IMR-90 (cell line): ENCODE data around the gene TMEM60. TPM values are rescaled to one million over a fixed set of nuclear protein-coding genes. Genes with fewer than 3 reads are reported as not detected.

ENCODE experiments used
- ATAC-seq: fragments of 200-7000 bp; cut with Tn5 transposase; 2 replicates; pipeline ENCODE4 v1.9.1; 2020; ENCODE audit warnings: low read depth, mild to moderate bottlenecking, moderate library complexity
- BruUV-seq: library from RNA; stranded (reverse); fragments of 400-500 nt; replicated peaks from 2 replicates; lab custom pipeline; 2021; lab: Mats Ljungman, UMichigan
- CTCF ChIA-PET: fragments of 300-600 bp; formaldehyde crosslinking; extraction: SDS; loops from one replicate; lab custom pipeline; 2021; ENCODE audit warnings: antibody characterized with exemption; lab: Yijun Ruan, JAX
- POLR2A ChIA-PET: fragments of 300-600 bp; sonication (Branson Sonifier 250); formaldehyde crosslinking; loops from one replicate; lab custom pipeline; 2022; ENCODE audit warnings: antibody characterized with exemption; ENCODE audit not compliant: unreplicated experiment; lab: Charles Lee
- DNase-seq: peaks from one replicate; pipeline ENCODE4 v3.0.0; 2013
- H2AFZ ChIP-seq: replicated peaks from 2 replicates; pipeline ENCODE3; 2013; ENCODE audit warnings: low read length, mild to moderate bottlenecking; ENCODE audit not compliant: poor library complexity
- H2AK5ac ChIP-seq: 2 replicates; pipeline ENCODE4 v1.6.1; 2013; ENCODE audit warnings: low read depth, low read length, inconsistent platforms
- H2AK9ac ChIP-seq: replicated peaks from 2 replicates; pipeline ENCODE3; 2013; ENCODE audit warnings: mild to moderate bottlenecking, low read depth, low read length, moderate library complexity; ENCODE audit not compliant: poor library complexity
- H2BK120ac ChIP-seq: 2 replicates; pipeline ENCODE4 v1.6.1; 2013; ENCODE audit warnings: low read depth, low read length, inconsistent platforms
- H2BK15ac ChIP-seq: 3 replicates; pipeline ENCODE4 v1.6.1; 2013; ENCODE audit warnings: low read depth, low read length, inconsistent platforms
- H2BK20ac ChIP-seq: 2 replicates; pipeline ENCODE4 v1.6.1; 2013; ENCODE audit warnings: low read depth, mild to moderate bottlenecking, inconsistent platforms, low read length, moderate library complexity
- H2BK5ac ChIP-seq: 2 replicates; pipeline ENCODE4 v1.6.1; 2013; ENCODE audit warnings: mild to moderate bottlenecking, low read depth, low read length, inconsistent platforms; ENCODE audit not compliant: poor library complexity, severe bottlenecking
- H3K14ac ChIP-seq: replicated peaks from 2 replicates; pipeline ENCODE4 v1.6.1; 2013; ENCODE audit warnings: low read depth, low read length, inconsistent platforms
- H3K18ac ChIP-seq: 2 replicates; pipeline ENCODE4 v1.6.1; 2013; ENCODE audit warnings: low read depth, low read length, control low read depth
- H3K23ac ChIP-seq: 2 replicates; pipeline ENCODE4 v1.6.1; 2013; ENCODE audit warnings: low read depth, low read length, inconsistent platforms
- H3K27ac ChIP-seq: 2 replicates; pipeline ENCODE4 v1.5.1; 2013; ENCODE audit warnings: mild to moderate bottlenecking, control low read depth, low read length; ENCODE audit not compliant: insufficient read depth
- H3K27me3 ChIP-seq: 2 replicates; pipeline ENCODE4 v1.6.1; 2013; ENCODE audit warnings: low read length; ENCODE audit not compliant: control insufficient read depth, insufficient read depth
- H3K36me3 ChIP-seq: 2 replicates; pipeline ENCODE4 v1.6.1; 2013; ENCODE audit warnings: low read length, mixed read lengths; ENCODE audit not compliant: control insufficient read depth, insufficient read depth
- H3K4ac ChIP-seq: 2 replicates; pipeline ENCODE4 v1.6.1; 2013; ENCODE audit warnings: low read depth, low read length, inconsistent platforms
- H3K4me1 ChIP-seq: 2 replicates; pipeline ENCODE4 v1.6.1; 2013; ENCODE audit warnings: low read length, mixed read lengths; ENCODE audit not compliant: control insufficient read depth, insufficient read depth
- H3K4me2 ChIP-seq: 2 replicates; pipeline ENCODE4 v1.6.1; 2013; ENCODE audit warnings: low read depth, mild to moderate bottlenecking, control low read depth, low read length, moderate library complexity
- H3K4me3 ChIP-seq: 2 replicates; pipeline ENCODE4 v1.5.1; 2013; ENCODE audit warnings: low read depth, mild to moderate bottlenecking, control low read depth, low read length, moderate library complexity; ENCODE audit not compliant: insufficient read depth
- H3K56ac ChIP-seq: 2 replicates; pipeline ENCODE4 v1.6.1; 2013; ENCODE audit warnings: low read length, inconsistent platforms; ENCODE audit not compliant: insufficient read depth; ENCODE audit errors: extremely low read depth
- H3K79me1 ChIP-seq, 2 experiments: 2 replicates each; pipeline ENCODE4 v1.6.1; 2013; ENCODE audit warnings: low read length in 2 of 2, inconsistent platforms in 1 of 2, low read depth in 1 of 2
- H3K9ac ChIP-seq: 2 replicates; pipeline ENCODE4 v1.6.1; 2013; ENCODE audit warnings: low read depth, low read length, control low read depth
- H3K9me1 ChIP-seq: 2 replicates; pipeline ENCODE4 v1.6.1; 2013; ENCODE audit warnings: low read length, inconsistent platforms; ENCODE audit not compliant: insufficient read depth
- H3K9me3 ChIP-seq: 2 replicates; pipeline ENCODE4 v1.6.1; 2013; ENCODE audit warnings: low read length; ENCODE audit not compliant: control insufficient read depth, insufficient read depth
- H4K20me1 ChIP-seq: 2 replicates; pipeline ENCODE4 v1.6.1; 2013; ENCODE audit warnings: low read length, inconsistent platforms; ENCODE audit not compliant: insufficient read depth
- H4K5ac ChIP-seq: 2 replicates; pipeline ENCODE4 v1.6.1; 2013; ENCODE audit warnings: mild to moderate bottlenecking, low read depth, low read length, control low read depth
- H4K8ac ChIP-seq, 2 experiments: 2 replicates each; pipeline ENCODE4 v1.6.1; 2013; ENCODE audit warnings: low read depth in 2 of 2, low read length in 2 of 2, control low read depth in 1 of 2, inconsistent platforms in 1 of 2
- H4K91ac ChIP-seq: 2 replicates; pipeline ENCODE4 v1.6.1; 2013; ENCODE audit warnings: low read depth, low read length, inconsistent platforms; ENCODE audit not compliant: insufficient read depth
- BHLHE40 ChIP-seq: fragments of 150-350 bp; IDR thresholded peaks from 2 replicates; pipeline ENCODE4 v1.6.1; 2016; ENCODE audit warnings: mild to moderate bottlenecking, low read depth, low read length
- CEBPB ChIP-seq: IDR thresholded peaks from 2 replicates; pipeline ENCODE4 v1.6.1; 2012; ENCODE audit warnings: low read depth, low read length, improper control_type of control experiment
- CHD1 ChIP-seq: IDR thresholded peaks from 2 replicates; pipeline ENCODE4 v1.6.1; 2012; ENCODE audit warnings: low read depth, low read length, improper control_type of control experiment
- FOS ChIP-seq: fragments of 150-350 bp; IDR thresholded peaks from 2 replicates; pipeline ENCODE4 v1.6.1; 2016; ENCODE audit warnings: low read depth, low read length
- MAFK ChIP-seq: IDR thresholded peaks from 2 replicates; pipeline ENCODE4 v1.6.1; 2012; ENCODE audit warnings: low read depth, low read length, improper control_type of control experiment
- MAZ ChIP-seq: IDR thresholded peaks from 2 replicates; pipeline ENCODE4 v1.6.1; 2012; ENCODE audit warnings: low read depth, mild to moderate bottlenecking, low read length, improper control_type of control experiment, moderate library complexity, borderline replicate concordance
- NFE2L2 ChIP-seq: fragments of 150-350 bp; IDR thresholded peaks from 2 replicates; pipeline ENCODE4 v1.6.1; 2016; ENCODE audit warnings: low read depth, mild to moderate bottlenecking, low read length
- POLR2A ChIP-seq: IDR thresholded peaks from 2 replicates; pipeline ENCODE4 v1.6.1; 2012; ENCODE audit warnings: mild to moderate bottlenecking, low read depth, low read length
- RAD21 ChIP-seq: IDR thresholded peaks from 2 replicates; pipeline ENCODE4 v1.6.1; 2012; ENCODE audit warnings: low read length, improper control_type of control experiment
- RFX5 ChIP-seq: IDR thresholded peaks from 2 replicates; pipeline ENCODE4 v1.8.0; 2012; ENCODE audit warnings: low read depth, mild to moderate bottlenecking, low read length, moderate library complexity
- SMC3 ChIP-seq: fragments of 150-350 bp; IDR thresholded peaks from 2 replicates; pipeline ENCODE4 v1.6.1; 2016; ENCODE audit warnings: low read depth, mild to moderate bottlenecking, antibody characterized with exemption, low read length, moderate library complexity
- WGBS, 2 experiments: methylation state at CpG; one replicate each; pipeline versions ENCODE4 v1.1.5 to v1.1.7; 2013; ENCODE audit warnings: missing lambda C conversion rate in 2 of 2; ENCODE audit not compliant: insufficient read length in 1 of 2; ENCODE audit errors: extremely low coverage in 2 of 2; 5-methylcytosine and 5-hydroxymethylcytosine counted together
- dilution Hi-C: fragments of 300-500 bp; cut with HindIII; formaldehyde crosslinking; loops from one replicate; pipeline ENCODE4 v1.14.3; 2018; ENCODE audit warnings: low sequenced_read_pairs; ENCODE audit not compliant: unreplicated experiment
- in situ Hi-C: fragments of 300-500 bp; cut with MboI; formaldehyde crosslinking; loops from 3 replicates; pipeline ENCODE4 v1.14.3; 2019; ENCODE audit warnings: low sequenced_read_pairs, inconsistent platforms, mixed read lengths
- intact Hi-C: fragments of 100-400 bp; cut with micrococcal nuclease; formaldehyde crosslinking; loops from 2 replicates; pipeline ENCODE4 v1.10.0; 2022
- polyA plus RNA-seq, 3 experiments: library from polyadenylated mRNA; depleted of rRNA; stranded (reverse); fragments of >200 nt; gene quantifications; 2 replicates each; pipeline ENCODE4 v1.2.3, GENCODE V29; 2012; ENCODE audit warnings: low replicate concordance in 1 of 3
- total RNA-seq: library from RNA; depleted of rRNA; stranded (reverse); fragments of >200 nt; gene quantifications from 2 replicates; pipeline ENCODE4 v1.2.3, GENCODE V29; 2012
- TF ChIP-seq, protein P1 (sequence below): conservative IDR thresholded peaks from 2 replicates; pipeline ENCODE4 v1.5.1; 2012; ENCODE audit warnings: mild to moderate bottlenecking, low read depth, low read length, improper control_type of control experiment
- TF ChIP-seq, protein P2 (sequence below): fragments of 150-350 bp; IDR thresholded peaks from 2 replicates; pipeline ENCODE4 v1.6.1; 2017; ENCODE audit warnings: mild to moderate bottlenecking, antibody characterized with exemption, low read length, low read depth
- TF ChIP-seq, protein P3 (sequence below): fragments of 150-350 bp; IDR thresholded peaks from 2 replicates; pipeline ENCODE4 v1.6.1; 2016; ENCODE audit warnings: low read depth, mild to moderate bottlenecking, low read length, moderate library complexity, borderline replicate concordance

TMEM60 gene
- total and polyA plus RNA-seq, 2 of the 4 experiments (the other 2 are of a cell fraction) = 9.9 to 17.2 TPM

DNA sequence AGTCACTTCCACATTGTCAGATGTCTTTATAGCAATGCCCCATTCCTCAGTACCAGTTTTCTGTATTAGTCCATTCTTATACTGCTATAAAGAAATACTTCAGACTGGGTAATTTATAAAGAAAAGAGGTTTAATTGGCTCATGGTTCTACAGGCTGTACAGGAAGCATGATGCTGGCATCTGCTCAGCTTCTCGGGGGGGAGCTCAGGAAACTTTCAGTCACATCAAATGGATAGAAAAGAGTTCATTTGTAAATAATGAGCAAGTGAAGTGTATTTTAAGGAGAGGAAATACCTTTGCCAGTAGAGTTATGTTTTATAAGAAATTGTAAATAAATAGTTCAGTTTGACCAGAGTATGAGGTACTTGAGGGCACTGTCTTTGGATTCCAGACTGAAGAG lies 50.5 kb downstream of the TMEM60 start:
- WGBS, 2 experiments = 100% methylated on average over 1 of the region's 1 CpG; no CpG with 5 or more reads in 1 of the 2 experiments

More for the DNA sequence above, 50.5 kb downstream of the TMEM60 start:
- Histone ChIP-seq H2AFZ (no peak overlapping the region), H4K20me1 (0 out of 2 replicates have a peak, but pooled peaks cover 5% of the 10 kb centered on the region), H3K4me2 (no peak overlapping the region), H2BK5ac (no peak overlapping the region), H3K4me1 (peaks cover 2% of the 10 kb centered on the region; the same call in 1 of the 2 replicates), H2AK9ac (no peak overlapping the region), H3K4me3 (no peak overlapping the region), H2BK15ac (no peak overlapping the region), H3K9ac (no peak overlapping the region), H3K23ac (no peak overlapping the region), H3K36me3 (peaks cover 2% of the 10 kb centered on the region), H3K79me1 (peaks cover 29 to 65% of the 10 kb centered on the region in 2 experiments; a peak in 3 of 4 replicates), H4K8ac (no peak overlapping the region), H4K91ac (no peak overlapping the region), H3K14ac (no peak overlapping the region), H3K56ac (no peak overlapping the region), H2BK120ac (no peak overlapping the region), H2BK20ac (no peak overlapping the region), H3K9me1 (peaks cover 8% of the 10 kb centered on the region; the same call in 1 of the 2 replicates), H3K27ac (no peak overlapping the region), H2AK5ac (no peak overlapping the region), H3K4ac (no peak overlapping the region), H4K5ac (no peak overlapping the region), H3K18ac (no peak overlapping the region), H3K27me3 (no peaks in the 10 kb centered on the region), H3K9me3 (no peaks in the 10 kb centered on the region)
- TF ChIP-seq, protein P1, sequence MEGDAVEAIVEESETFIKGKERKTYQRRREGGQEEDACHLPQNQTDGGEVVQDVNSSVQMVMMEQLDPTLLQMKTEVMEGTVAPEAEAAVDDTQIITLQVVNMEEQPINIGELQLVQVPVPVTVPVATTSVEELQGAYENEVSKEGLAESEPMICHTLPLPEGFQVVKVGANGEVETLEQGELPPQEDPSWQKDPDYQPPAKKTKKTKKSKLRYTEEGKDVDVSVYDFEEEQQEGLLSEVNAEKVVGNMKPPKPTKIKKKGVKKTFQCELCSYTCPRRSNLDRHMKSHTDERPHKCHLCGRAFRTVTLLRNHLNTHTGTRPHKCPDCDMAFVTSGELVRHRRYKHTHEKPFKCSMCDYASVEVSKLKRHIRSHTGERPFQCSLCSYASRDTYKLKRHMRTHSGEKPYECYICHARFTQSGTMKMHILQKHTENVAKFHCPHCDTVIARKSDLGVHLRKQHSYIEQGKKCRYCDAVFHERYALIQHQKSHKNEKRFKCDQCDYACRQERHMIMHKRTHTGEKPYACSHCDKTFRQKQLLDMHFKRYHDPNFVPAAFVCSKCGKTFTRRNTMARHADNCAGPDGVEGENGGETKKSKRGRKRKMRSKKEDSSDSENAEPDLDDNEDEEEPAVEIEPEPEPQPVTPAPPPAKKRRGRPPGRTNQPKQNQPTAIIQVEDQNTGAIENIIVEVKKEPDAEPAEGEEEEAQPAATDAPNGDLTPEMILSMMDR = no peak
- no peak for TF ChIP-seq FOS
- TF ChIP-seq, protein P2, sequence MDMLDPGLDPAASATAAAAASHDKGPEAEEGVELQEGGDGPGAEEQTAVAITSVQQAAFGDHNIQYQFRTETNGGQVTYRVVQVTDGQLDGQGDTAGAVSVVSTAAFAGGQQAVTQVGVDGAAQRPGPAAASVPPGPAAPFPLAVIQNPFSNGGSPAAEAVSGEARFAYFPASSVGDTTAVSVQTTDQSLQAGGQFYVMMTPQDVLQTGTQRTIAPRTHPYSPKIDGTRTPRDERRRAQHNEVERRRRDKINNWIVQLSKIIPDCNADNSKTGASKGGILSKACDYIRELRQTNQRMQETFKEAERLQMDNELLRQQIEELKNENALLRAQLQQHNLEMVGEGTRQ = no peak
- TF ChIP-seq MAFK = no peak
- no peak for TF ChIP-seq RFX5
- TF ChIP-seq POLR2A = no peak
- no peak for TF ChIP-seq NFE2L2
- no peak for TF ChIP-seq BHLHE40
- no peak for TF ChIP-seq CHD1
- no peak for TF ChIP-seq SMC3
- TF ChIP-seq RAD21 = no peak
- TF ChIP-seq, protein P3, sequence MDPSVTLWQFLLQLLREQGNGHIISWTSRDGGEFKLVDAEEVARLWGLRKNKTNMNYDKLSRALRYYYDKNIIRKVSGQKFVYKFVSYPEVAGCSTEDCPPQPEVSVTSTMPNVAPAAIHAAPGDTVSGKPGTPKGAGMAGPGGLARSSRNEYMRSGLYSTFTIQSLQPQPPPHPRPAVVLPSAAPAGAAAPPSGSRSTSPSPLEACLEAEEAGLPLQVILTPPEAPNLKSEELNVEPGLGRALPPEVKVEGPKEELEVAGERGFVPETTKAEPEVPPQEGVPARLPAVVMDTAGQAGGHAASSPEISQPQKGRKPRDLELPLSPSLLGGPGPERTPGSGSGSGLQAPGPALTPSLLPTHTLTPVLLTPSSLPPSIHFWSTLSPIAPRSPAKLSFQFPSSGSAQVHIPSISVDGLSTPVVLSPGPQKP = no peak
- no peak for TF ChIP-seq MAZ
- no peak for TF ChIP-seq CEBPB
- no peak for ATAC-seq
- ChIA-PET CTCF (interaction anchor here (0.5 to 0.6 kb wide), 2 partner anchors 188 to 371 kb away, joined by 4 to 5 read pairs; no protein-coding TSS in a partner anchor), POLR2A (no interaction called here)
- no peak for DNase-seq
- in situ Hi-C loops (no loop called here), intact Hi-C loops (no loop called here), dilution Hi-C loops (no loop called here)
- BruUV-seq = no TSS peak
